ENCODE measurements around the gene CRK. TPM values are rescaled to one million over a fixed set of nuclear protein-coding genes. Genes with fewer than 3 reads are reported as not detected.

The CRK gene
- polyA plus RNA-seq, 1 experiment = 110 TPM

GRCh38 chr17:1376061-1376460 lies 80.0 kb downstream of the CRK start:
- no peaks in the 10 kb centered on the region for H3K27me3 ChIP-seq (ENCODE audit: control insufficient read depth, insufficient read depth, low read length)
- ChIA-PET CTCF (interaction anchor here (5.5 kb wide), 1 partner anchor 11 kb away, joined by 78 read pairs; no protein-coding TSS in a partner anchor), POLR2A (interaction anchor here (0.9 kb wide), 1 partner anchor 10 kb away, joined by 7 read pairs; no protein-coding TSS in a partner anchor)
- H3K9me3 ChIP-seq (ENCODE audit: control insufficient read depth, insufficient read depth, low read length) = no peaks in the 10 kb centered on the region
- DNase-seq (ENCODE audit: low read depth, low spot score) = no peak
- no peak overlapping the region for H3K4me3 ChIP-seq (ENCODE audit: low read depth, low read length)
- H3K27ac ChIP-seq (ENCODE audit: low read depth, low read length) = no peak overlapping the region
- no peak for TF ChIP-seq CTCF (IDR thresholded peaks at IDR 0.05; ENCODE audit: low read depth, low read length)

GRCh38 chr17:1375615-1376014 lies 80.4 kb downstream of the CRK start:
- DNase-seq (ENCODE audit: low read depth, low spot score) = no peak
- Histone ChIP-seq H3K27ac (ENCODE audit: low read depth, low read length) (no peak overlapping the region), H3K9me3 (ENCODE audit: control insufficient read depth, insufficient read depth, low read length) (no peaks in the 10 kb centered on the region), H3K27me3 (ENCODE audit: control insufficient read depth, insufficient read depth, low read length) (no peaks in the 10 kb centered on the region), H3K4me3 (ENCODE audit: low read depth, low read length) (no peak overlapping the region)
- TF ChIP-seq CTCF (IDR thresholded peaks at IDR 0.05; ENCODE audit: low read depth, low read length) = no peak
- ChIA-PET POLR2A (interaction anchor here (0.5 kb wide), 1 partner anchor 38 kb away, joined by 6 read pairs; no protein-coding TSS in a partner anchor), CTCF (interaction anchor here (0.5 to 5.5 kb wide), 3 partner anchors 10 to 112 kb away, joined by 4 to 78 read pairs (median 11); no protein-coding TSS in a partner anchor)

- ChIA-PET CTCF (interaction anchor here (1.8 kb wide), 1 partner anchor 9 kb away, joined by 11 read pairs; no protein-coding TSS in a partner anchor), POLR2A (interaction anchor here (0.6 kb wide), 1 partner anchor 42 kb away, joined by 3 read pairs; no protein-coding TSS in a partner anchor)
- Histone ChIP-seq H3K4me3 (ENCODE audit: low read depth, low read length) (no peak overlapping the region), H3K9me3 (ENCODE audit: control insufficient read depth, insufficient read depth, low read length) (no peaks in the 10 kb centered on the region), H3K27ac (ENCODE audit: low read depth, low read length) (no peak overlapping the region), H3K27me3 (ENCODE audit: control insufficient read depth, insufficient read depth, low read length) (no peaks in the 10 kb centered on the region)
- DNase-seq (ENCODE audit: low read depth, low spot score) = no peak
- no peak for TF ChIP-seq CTCF (IDR thresholded peaks at IDR 0.05; ENCODE audit: low read depth, low read length)
Observed at GRCh38 chr17:1374431-1375177, 81.4 kb downstream of the CRK start.

GRCh38 chr17:1373707-1374237 lies 82.3 kb downstream of the CRK start:
- Histone ChIP-seq H3K9me3 (ENCODE audit: control insufficient read depth, insufficient read depth, low read length) (no peaks in the 10 kb centered on the region), H3K4me3 (ENCODE audit: low read depth, low read length) (no peak overlapping the region), H3K27me3 (ENCODE audit: control insufficient read depth, insufficient read depth, low read length) (no peaks in the 10 kb centered on the region), H3K27ac (ENCODE audit: low read depth, low read length) (no peak overlapping the region)
- TF ChIP-seq CTCF (IDR thresholded peaks at IDR 0.05; ENCODE audit: low read depth, low read length) = no peak
- POLR2A ChIA-PET = interaction anchor here (0.6 kb wide), 1 partner anchor 43 kb away, joined by 3 read pairs; no protein-coding TSS in a partner anchor
- CTCF ChIA-PET = interaction anchor here (1.8 kb wide), 1 partner anchor 8 kb away, joined by 11 read pairs; no protein-coding TSS in a partner anchor
- no peak for DNase-seq (ENCODE audit: low read depth, low spot score)

- TF ChIP-seq CTCF (IDR thresholded peaks at IDR 0.05; ENCODE audit: low read depth, low read length) = no peak
- POLR2A ChIA-PET = no interaction called here
- no peaks in the 10 kb centered on the region for H3K27me3 ChIP-seq (ENCODE audit: control insufficient read depth, insufficient read depth, low read length)
- no peak overlapping the region for H3K27ac ChIP-seq (ENCODE audit: low read depth, low read length)
- no peak for DNase-seq (ENCODE audit: low read depth, low spot score)
- H3K9me3 ChIP-seq (ENCODE audit: control insufficient read depth, insufficient read depth, low read length) = no peaks in the 10 kb centered on the region
- CTCF ChIA-PET = no interaction called here
- H3K4me3 ChIP-seq (ENCODE audit: low read depth, low read length) = no peak overlapping the region
Observed at GRCh38 chr17:1372618-1373017, 83.4 kb downstream of the CRK start.
